ENCODE results near the gene NSUN4. TPM values are rescaled to one million over a fixed set of nuclear protein-coding genes. Genes with fewer than 3 reads are reported as not detected.

NSUN4 gene
- total and polyA plus RNA-seq, 2 donors (not counting 1 experiment from before 2014, with no cell fraction given), result 21.3 to 33.7 TPM

- ChIA-PET POLR2A (no interaction called here), CTCF (no interaction called here)
- Histone ChIP-seq H2AFZ (ENCODE audit: insufficient read depth, low read depth, low read length, poor library complexity, severe bottlenecking) (peak overlapping the region; percentile 49), H3K4me1 (ENCODE audit: control insufficient read depth in 2 of 2, insufficient read depth in 2 of 2, low read length in 2 of 2) (peaks cover 5 to 9% of the 10 kb centered on the region in 2 donors), H4K20me1 (ENCODE audit: control insufficient read depth, insufficient read depth, low read length, poor library complexity, severe bottlenecking) (no peaks in the 10 kb centered on the region), H3K27me3 (replicated peaks in 1 of 4; ENCODE audit: control extremely low read depth in 1 of 4, control insufficient read depth in 3 of 4, insufficient read depth in 4 of 4, low read length in 3 of 4) (peaks cover 0 to 21% (median 5%) of the 10 kb centered on the region in 4 experiments), H3K9me3 (ENCODE audit: control extremely low read depth in 1 of 3, control insufficient read depth in 2 of 3, insufficient read depth in 1 of 3, low read length in 2 of 3) (peaks cover 0 to 27% (median 10%) of the 10 kb centered on the region in 3 donors), H3K27ac (ENCODE audit: low read length in 2 of 2) (no peak overlapping the region), H3K4me2 (replicated peaks; ENCODE audit: low read depth, low read length, poor library complexity, severe bottlenecking) (peak overlapping the region; percentile 72), H3K36me3 (replicated peaks in 1 of 2; ENCODE audit: control extremely low read depth in 1 of 2, control insufficient read depth in 1 of 2, extremely low read depth in 1 of 2, insufficient read depth in 2 of 2, low read length in 1 of 2) (no peaks in the 10 kb centered on the region), H3K4me3 (ENCODE audit: control extremely low read depth in 1 of 5, extremely low read depth in 1 of 5, insufficient read depth in 1 of 5, low read depth in 2 of 5, low read length in 4 of 5) (peak overlapping the region in 2 of 5 experiments; percentile 36 to 50), H3K9ac (ENCODE audit: low read length) (peak overlapping the region; percentile 53), H3K79me2 (ENCODE audit: control insufficient read depth, insufficient read depth, low read length) (no peaks in the 10 kb centered on the region)
- WGBS (ENCODE audit: insufficient coverage), result 81% methylated on average over 17 of the region's 17 CpGs
- ATAC-seq (ENCODE audit: low read depth), result no peak
- Mint-ChIP-seq H3K27me3 (peaks cover 35% of the 10 kb centered on the region), H3K4me3 (peak overlapping the region; percentile 71), H3K4me1 (peaks cover 8% of the 10 kb centered on the region), H3K27ac (no peak overlapping the region), H3K9me3 (ENCODE audit: insufficient read depth) (no peaks in the 10 kb centered on the region)
- no peak for DNase-seq
- TF ChIP-seq EZH2 (IDR thresholded peaks at IDR 0.05; ENCODE audit: borderline replicate concordance, insufficient read depth, low read depth, low read length, poor library complexity, severe bottlenecking), result no peak
- no peak for TF ChIP-seq CTCF (IDR thresholded peaks at IDR 0.05)
- intact Hi-C loops (cut with micrococcal nuclease), result no loop called here
Observed at GRCh38 chr1:46394872-46395465, 54.4 kb downstream of the NSUN4 start.

Measured in B cell (primary cell).